H9 (cell line): ENCODE measurements around the gene TCEAL6. TPM values are rescaled to one million over a fixed set of nuclear protein-coding genes. Genes with fewer than 3 reads are reported as not detected.

ENCODE experiments used
- DNase-seq: peaks from one replicate; pipeline ENCODE4 v3.0.0-alpha.2; 2017
- H2AFZ ChIP-seq: one replicate; pipeline ENCODE4 v1.6.1; 2013; ENCODE audit warnings: mild to moderate bottlenecking, low read length, control low read depth, moderate library complexity
- H2AK5ac ChIP-seq: 2 replicates; pipeline ENCODE4 v1.6.1; 2013; ENCODE audit warnings: low read length, control low read depth, mixed read lengths; ENCODE audit not compliant: insufficient read length
- H2BK120ac ChIP-seq: one replicate; pipeline ENCODE4 v1.6.1; 2013; ENCODE audit warnings: low read depth, mild to moderate bottlenecking, low read length, control low read depth, inconsistent platforms; ENCODE audit not compliant: poor library complexity, severe bottlenecking
- H2BK12ac ChIP-seq: 2 replicates; pipeline ENCODE4 v1.6.1; 2013; ENCODE audit warnings: low read length, control low read depth, mixed read lengths, low read depth; ENCODE audit not compliant: insufficient read length
- H2BK15ac ChIP-seq: 2 replicates; pipeline ENCODE4 v1.6.1; 2013; ENCODE audit warnings: low read depth, low read length, control low read depth
- H2BK20ac ChIP-seq: one replicate; pipeline ENCODE4 v1.6.1; 2013; ENCODE audit warnings: low read depth, mild to moderate bottlenecking, low read length, control low read depth, inconsistent platforms; ENCODE audit not compliant: poor library complexity, severe bottlenecking
- H2BK5ac ChIP-seq: 2 replicates; pipeline ENCODE4 v1.6.1; 2013; ENCODE audit warnings: low read length, control low read depth, mixed read lengths; ENCODE audit not compliant: insufficient read length
- H3K14ac ChIP-seq: 2 replicates; pipeline ENCODE4 v1.6.1; 2013; ENCODE audit warnings: low read length, control low read depth; ENCODE audit not compliant: insufficient read depth
- H3K18ac ChIP-seq: 2 replicates; pipeline ENCODE4 v1.6.1; 2013; ENCODE audit warnings: low read depth, mild to moderate bottlenecking, mixed read lengths, low read length, control low read depth; ENCODE audit not compliant: insufficient read length
- H3K23ac ChIP-seq: 2 replicates; pipeline ENCODE4 v1.6.1; 2013; ENCODE audit warnings: low read length, control low read depth, mixed read lengths, low read depth; ENCODE audit not compliant: insufficient read length
- H3K23me2 ChIP-seq: 2 replicates; pipeline ENCODE4 v1.6.1; 2013; ENCODE audit warnings: low read depth, mild to moderate bottlenecking, mixed read lengths, low read length, control low read depth; ENCODE audit not compliant: insufficient read length, poor library complexity, severe bottlenecking
- H3K27ac ChIP-seq: 2 replicates; pipeline ENCODE4 v1.5.1; 2013; ENCODE audit warnings: low read length, control low read depth, mixed read lengths, low read depth; ENCODE audit not compliant: insufficient read length
- H3K27me3 ChIP-seq: 2 replicates; pipeline ENCODE4 v1.6.1; 2013; ENCODE audit warnings: low read length, control low read depth, inconsistent platforms; ENCODE audit not compliant: insufficient read depth
- H3K4ac ChIP-seq: 2 replicates; pipeline ENCODE4 v1.6.1; 2013; ENCODE audit warnings: low read depth, mild to moderate bottlenecking, control low read depth, inconsistent platforms, low read length, moderate library complexity
- H3K4me1 ChIP-seq: 2 replicates; pipeline ENCODE4 v1.6.1; 2013; ENCODE audit warnings: low read length, control low read depth, inconsistent platforms; ENCODE audit not compliant: insufficient read depth
- H3K4me2 ChIP-seq: 2 replicates; pipeline ENCODE4 v1.6.1; 2013; ENCODE audit warnings: low read length, control low read depth, mixed read lengths; ENCODE audit not compliant: insufficient read length, insufficient read depth
- H3K56ac ChIP-seq: 2 replicates; pipeline ENCODE4 v1.6.1; 2013; ENCODE audit warnings: low read depth, mild to moderate bottlenecking, mixed read lengths, low read length, control low read depth; ENCODE audit not compliant: insufficient read length
- H3K79me1 ChIP-seq: 2 replicates; pipeline ENCODE4 v1.6.1; 2013; ENCODE audit warnings: low read depth, mild to moderate bottlenecking, moderate library complexity, low read length, control low read depth, inconsistent platforms; ENCODE audit not compliant: insufficient read depth, poor library complexity, severe bottlenecking
- H3K79me2 ChIP-seq: 2 replicates; pipeline ENCODE4 v1.6.1; 2013; ENCODE audit warnings: low read length, control low read depth, inconsistent platforms; ENCODE audit not compliant: insufficient read depth
- H3K9ac ChIP-seq: 2 replicates; pipeline ENCODE4 v1.6.1; 2013; ENCODE audit warnings: low read length, control low read depth, mixed read lengths; ENCODE audit not compliant: insufficient read length; ENCODE audit errors: extremely low read depth
- H3K9me3 ChIP-seq: one replicate; pipeline ENCODE4 v1.6.1; 2013; ENCODE audit warnings: low read depth, low read length, inconsistent platforms; ENCODE audit not compliant: control insufficient read depth
- H3T11ph ChIP-seq: one replicate; pipeline ENCODE4 v1.6.1; 2013; ENCODE audit warnings: mild to moderate bottlenecking, low read length, control low read depth, inconsistent platforms
- H4K20me1 ChIP-seq: one replicate; pipeline ENCODE4 v1.6.1; 2013; ENCODE audit not compliant: control insufficient read depth, insufficient read length, insufficient read depth
- H4K5ac ChIP-seq: 2 replicates; pipeline ENCODE4 v1.6.1; 2013; ENCODE audit warnings: low read depth, mild to moderate bottlenecking, mixed read lengths, low read length, control low read depth; ENCODE audit not compliant: insufficient read length
- H4K8ac ChIP-seq: replicated peaks from 2 replicates; pipeline ENCODE4 v1.6.1; 2013; ENCODE audit warnings: low read length, control low read depth, mixed read lengths, low read depth; ENCODE audit not compliant: insufficient read length
- H4K91ac ChIP-seq: 2 replicates; pipeline ENCODE4 v1.6.1; 2013; ENCODE audit warnings: low read depth, mild to moderate bottlenecking, moderate library complexity, mixed read lengths, low read length, control low read depth; ENCODE audit not compliant: insufficient read length
- H3K27ac Mint-ChIP-seq, 3 experiments: 2 replicates in 2 of 3; 3 replicates in 1 of 3; pipeline ENCODE4 v1.8.0; 2020 to 2021; ENCODE audit warnings: mixed read lengths in 3 of 3, mild to moderate bottlenecking in 1 of 3, moderate library complexity in 1 of 3
- H3K27me3 Mint-ChIP-seq: 2 replicates; pipeline ENCODE4 v1.8.0; 2021; ENCODE audit warnings: low read depth, mild to moderate bottlenecking, moderate library complexity, mixed read lengths
- H3K36me3 Mint-ChIP-seq, 3 experiments: 2 replicates in 2 of 3; 3 replicates in 1 of 3; pipeline ENCODE4 v1.8.0; 2020 to 2021; ENCODE audit warnings: low read depth in 3 of 3, mixed read lengths in 3 of 3; ENCODE audit not compliant: insufficient read depth in 1 of 3
- H3K4me1 Mint-ChIP-seq, 2 experiments: 2 replicates each; pipeline ENCODE4 v1.8.0; 2020; ENCODE audit warnings: mixed read lengths in 2 of 2
- H3K4me3 Mint-ChIP-seq, 2 experiments: 2 replicates in 1 of 2; 3 replicates in 1 of 2; pipeline ENCODE4 v1.8.0; 2020 to 2021; ENCODE audit warnings: mild to moderate bottlenecking in 2 of 2, mixed read lengths in 2 of 2, moderate library complexity in 1 of 2
- H3K9me3 Mint-ChIP-seq, 2 experiments: 2 replicates in 1 of 2; 3 replicates in 1 of 2; pipeline ENCODE4 v1.8.0; 2020; ENCODE audit warnings: mild to moderate bottlenecking in 2 of 2, mixed read lengths in 2 of 2, moderate library complexity in 1 of 2
- WGBS: extraction: QIAGEN DNeasy Blood & Tissue Kit; methylation state at CpG from one replicate; pipeline ENCODE4 v1.1.7; 2013; ENCODE audit warnings: missing lambda C conversion rate, low lambda C conversion rate, mixed read lengths; ENCODE audit not compliant: insufficient read length; ENCODE audit errors: extremely low coverage; 5-methylcytosine and 5-hydroxymethylcytosine counted together
- total RNA-seq: library from RNA; stranded (reverse); gene quantifications from 2 replicates; pipeline ENCODE4 v1.2.1, GENCODE V29; 2021
- TF ChIP-seq, protein P1 (sequence below): fragments of 200-600 bp; sonication (generic); conservative IDR thresholded peaks from 3 replicates; pipeline ENCODE4 v1.8.0; 2021; ENCODE audit warnings: antibody characterized with exemption, mild to moderate bottlenecking

TCEAL6 gene
- total RNA-seq, 1 experiment from 2014 or later = not detected

DNA sequence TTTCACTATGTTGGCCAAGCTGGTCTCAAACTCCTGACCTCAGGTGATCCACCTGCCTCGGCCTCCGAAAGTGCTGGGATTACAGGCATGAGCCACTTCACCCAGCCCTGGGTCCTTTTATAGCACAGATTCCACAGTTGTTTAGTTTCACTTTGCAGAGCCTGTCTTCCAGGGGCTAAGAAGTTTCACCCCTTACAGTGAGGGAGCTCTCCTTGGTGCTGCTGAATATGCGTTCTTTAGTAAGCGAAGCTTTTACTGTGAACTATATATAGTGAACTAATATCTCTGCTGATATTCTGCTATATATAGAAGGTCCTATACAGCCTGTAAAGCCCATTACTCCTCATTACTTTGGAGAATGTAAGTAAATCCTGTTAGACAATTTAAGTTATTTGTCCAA, 4.2 kb downstream of the TCEAL6 start:
- Mint-ChIP-seq H3K9me3 (peaks cover 45 to 71% of the 10 kb centered on the region in 2 experiments), H3K27ac (no peak overlapping the region), H3K4me1 (no peaks in the 10 kb centered on the region), H3K4me3 (no peak overlapping the region), H3K36me3 (peaks cover 0 to 3% (median 2%) of the 10 kb centered on the region in 3 experiments; a peak in 3 of 7 replicates), H3K27me3 (peaks cover 3% of the 10 kb centered on the region)
- Histone ChIP-seq H2AFZ (no peak overlapping the region), H3K79me1 (no peaks in the 10 kb centered on the region), H3K9ac (no peak overlapping the region), H3K23ac (no peak overlapping the region), H3K27ac (no peak overlapping the region), H3K56ac (no peak overlapping the region), H3K4me1 (no peaks in the 10 kb centered on the region), H2AK5ac (no peak overlapping the region), H3K79me2 (no peaks in the 10 kb centered on the region), H4K5ac (no peak overlapping the region), H3K27me3 (no peaks in the 10 kb centered on the region), H3K14ac (no peak overlapping the region), H2BK120ac (no peak overlapping the region), H2BK15ac (no peak overlapping the region), H4K8ac (no peak overlapping the region), H3K4ac (no peak overlapping the region), H3K23me2 (no peaks in the 10 kb centered on the region), H4K20me1 (no peaks in the 10 kb centered on the region), H2BK5ac (no peak overlapping the region), H4K91ac (no peak overlapping the region), H3K9me3 (peaks cover 19% of the 10 kb centered on the region), H2BK20ac (no peak overlapping the region), H3K18ac (no peak overlapping the region), H2BK12ac (no peak overlapping the region), H3T11ph (no peak overlapping the region), H3K4me2 (no peak overlapping the region)
- TF ChIP-seq, protein P1, sequence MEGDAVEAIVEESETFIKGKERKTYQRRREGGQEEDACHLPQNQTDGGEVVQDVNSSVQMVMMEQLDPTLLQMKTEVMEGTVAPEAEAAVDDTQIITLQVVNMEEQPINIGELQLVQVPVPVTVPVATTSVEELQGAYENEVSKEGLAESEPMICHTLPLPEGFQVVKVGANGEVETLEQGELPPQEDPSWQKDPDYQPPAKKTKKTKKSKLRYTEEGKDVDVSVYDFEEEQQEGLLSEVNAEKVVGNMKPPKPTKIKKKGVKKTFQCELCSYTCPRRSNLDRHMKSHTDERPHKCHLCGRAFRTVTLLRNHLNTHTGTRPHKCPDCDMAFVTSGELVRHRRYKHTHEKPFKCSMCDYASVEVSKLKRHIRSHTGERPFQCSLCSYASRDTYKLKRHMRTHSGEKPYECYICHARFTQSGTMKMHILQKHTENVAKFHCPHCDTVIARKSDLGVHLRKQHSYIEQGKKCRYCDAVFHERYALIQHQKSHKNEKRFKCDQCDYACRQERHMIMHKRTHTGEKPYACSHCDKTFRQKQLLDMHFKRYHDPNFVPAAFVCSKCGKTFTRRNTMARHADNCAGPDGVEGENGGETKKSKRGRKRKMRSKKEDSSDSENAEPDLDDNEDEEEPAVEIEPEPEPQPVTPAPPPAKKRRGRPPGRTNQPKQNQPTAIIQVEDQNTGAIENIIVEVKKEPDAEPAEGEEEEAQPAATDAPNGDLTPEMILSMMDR = no peak
- DNase-seq = no peak
- no CpG with 5 or more reads among the region's 4 CpGs for WGBS
